GM12878 (cell line): ENCODE results near the gene TNNT3. TPM values are rescaled to one million over a fixed set of nuclear protein-coding genes. Genes with fewer than 3 reads are reported as not detected.
A peak's percentile ranks its signal among the peaks of the same experiment; 100 is the strongest.

ENCODE experiments used
- BACH1 ChIP-seq: fragments of 450-650 bp; IDR thresholded peaks from 2 replicates; pipeline ENCODE4 v1.6.1; 2017; ENCODE audit warnings: mild to moderate bottlenecking, borderline replicate concordance
- BRCA1 ChIP-seq: IDR thresholded peaks from 2 replicates; pipeline ENCODE4 v1.6.1; 2011; ENCODE audit warnings: low read depth, low read length, improper control_type of control experiment
- CBFB ChIP-seq: IDR thresholded peaks from 2 replicates; pipeline ENCODE4 v1.6.1; 2016; ENCODE audit warnings: antibody characterized with exemption, low read depth
- CHD2 ChIP-seq: IDR thresholded peaks from 2 replicates; pipeline ENCODE4 v1.6.1; 2011; ENCODE audit warnings: low read depth, low read length, improper control_type of control experiment, borderline replicate concordance
- EGR1 ChIP-seq, 2 experiments: IDR thresholded peaks; 1 replicate in 1 of 2; 2 replicates in 1 of 2; pipeline ENCODE4 v1.6.1; 2011 to 2012; ENCODE audit warnings: low read depth in 2 of 2, low read length in 2 of 2, borderline replicate concordance in 1 of 2, mild to moderate bottlenecking in 1 of 2, moderate library complexity in 1 of 2
- IRF4 ChIP-seq: IDR thresholded peaks from 2 replicates; pipeline ENCODE4 v1.6.1; 2011; ENCODE audit warnings: low read depth, low read length
- MEF2A ChIP-seq: IDR thresholded peaks from 2 replicates; pipeline ENCODE4 v1.6.1; 2011; ENCODE audit warnings: low read depth, mild to moderate bottlenecking, low read length, moderate library complexity; ENCODE audit not compliant: insufficient read depth
- MLLT1 ChIP-seq: fragments of 450-650 bp; IDR thresholded peaks from 2 replicates; pipeline ENCODE4 v1.6.1; 2016; ENCODE audit warnings: mild to moderate bottlenecking
- MTA2 ChIP-seq: fragments of 450-650 bp; IDR thresholded peaks from 2 replicates; pipeline ENCODE4 v1.6.1; 2016; ENCODE audit warnings: low read depth, mild to moderate bottlenecking, moderate library complexity
- MYC ChIP-seq: IDR thresholded peaks from 2 replicates; pipeline ENCODE4 v1.6.1; 2011; ENCODE audit warnings: mild to moderate bottlenecking, low read length, moderate library complexity, inconsistent platforms; ENCODE audit not compliant: insufficient read depth, insufficient replicate concordance, insufficient read length, severe bottlenecking
- PBX3 ChIP-seq: IDR thresholded peaks from 2 replicates; pipeline ENCODE4 v1.6.1; 2011; ENCODE audit warnings: mild to moderate bottlenecking, low read depth, low read length, moderate library complexity; ENCODE audit not compliant: insufficient replicate concordance
- RAD51 ChIP-seq: fragments of 450-650 bp; IDR thresholded peaks from 2 replicates; pipeline ENCODE4 v1.6.1; 2016; ENCODE audit warnings: moderate library complexity, mild to moderate bottlenecking, inconsistent platforms
- RCOR1 ChIP-seq: conservative IDR thresholded peaks from 2 replicates; pipeline ENCODE4 v1.6.1; 2012; ENCODE audit warnings: low read depth, low read length, improper control_type of control experiment
- SUPT20H ChIP-seq: IDR thresholded peaks from 2 replicates; pipeline ENCODE4 v1.6.1; 2011; ENCODE audit warnings: low read depth, mild to moderate bottlenecking, low read length, moderate library complexity, borderline replicate concordance; ENCODE audit not compliant: control insufficient read depth
- SUZ12 ChIP-seq: fragments of 200-600 bp; sonication (generic); IDR thresholded peaks from one replicate; pipeline ENCODE4 v1.6.1; 2018; ENCODE audit warnings: antibody characterized with exemption, mild to moderate bottlenecking; ENCODE audit not compliant: unreplicated experiment
- TARDBP ChIP-seq: IDR thresholded peaks from 2 replicates; pipeline ENCODE4 v1.6.1; 2016; ENCODE audit warnings: borderline replicate concordance
- ZNF24 ChIP-seq: fragments of 450-650 bp; IDR thresholded peaks from 2 replicates; pipeline ENCODE4 v1.6.1; 2017; ENCODE audit warnings: antibody characterized with exemption, mild to moderate bottlenecking
- polyA plus RNA-seq, 11 experiments: library from polyadenylated mRNA; depleted of rRNA in 4 of 11; unstranded in 6 of 11; stranded (reverse) in 5 of 11; fragments of >200 nt; fragmentation: Nextera tagmentation in 4 of 11; fragmentation: Illumina TruSeq in 1 of 11; extraction: Ambion mirVana in 4 of 11; extraction: Trizol in 1 of 11; gene quantifications; 1 replicate in 1 of 11; 2 replicates in 10 of 11; pipeline versions ENCODE4 v1.2.1 to v1.2.3, GENCODE V29; 2011 to 2016; ENCODE audit warnings: inconsistent platforms in 2 of 11, missing spikeins in 2 of 11, low read depth in 1 of 11
- total RNA-seq, 4 experiments: library from RNA; depleted of rRNA in 3 of 4; stranded (reverse); fragments of >200 nt in 3 of 4; fragmentation: Illumina TruSeq in 1 of 4; extraction: Trizol in 1 of 4; gene quantifications; 2 replicates each; pipeline versions ENCODE4 v1.2.1 to v1.2.3, GENCODE V29; 2013 to 2021
- TF ChIP-seq, protein P1 (sequence below): IDR thresholded peaks from 2 replicates; pipeline ENCODE4 v1.6.1; 2012; ENCODE audit warnings: low read length, inconsistent platforms
- TF ChIP-seq, protein P2 (sequence below): fragments of 450-650 bp; IDR thresholded peaks from 2 replicates; pipeline ENCODE4 v1.6.1; 2017; ENCODE audit warnings: low read depth, mild to moderate bottlenecking, moderate library complexity
- TF ChIP-seq, protein P3 (sequence below): IDR thresholded peaks from 2 replicates; pipeline ENCODE4 v1.6.1; 2011; ENCODE audit warnings: borderline replicate concordance, low read depth, mild to moderate bottlenecking, moderate library complexity, mixed read lengths, low read length; ENCODE audit not compliant: insufficient read depth; ENCODE audit errors: extremely low read length
- TF ChIP-seq, protein P4 (sequence below): fragments of 450-650 bp; IDR thresholded peaks from 2 replicates; pipeline ENCODE4 v1.6.1; 2017; ENCODE audit warnings: borderline replicate concordance

TNNT3 gene
- total and polyA plus RNA-seq, 10 of the 15 experiments (the other 5 are each of a cell fraction or from before 2014, with no cell fraction given): 0.40 to 0.50 TPM; not detected in 8

- TF ChIP-seq, protein P1, sequence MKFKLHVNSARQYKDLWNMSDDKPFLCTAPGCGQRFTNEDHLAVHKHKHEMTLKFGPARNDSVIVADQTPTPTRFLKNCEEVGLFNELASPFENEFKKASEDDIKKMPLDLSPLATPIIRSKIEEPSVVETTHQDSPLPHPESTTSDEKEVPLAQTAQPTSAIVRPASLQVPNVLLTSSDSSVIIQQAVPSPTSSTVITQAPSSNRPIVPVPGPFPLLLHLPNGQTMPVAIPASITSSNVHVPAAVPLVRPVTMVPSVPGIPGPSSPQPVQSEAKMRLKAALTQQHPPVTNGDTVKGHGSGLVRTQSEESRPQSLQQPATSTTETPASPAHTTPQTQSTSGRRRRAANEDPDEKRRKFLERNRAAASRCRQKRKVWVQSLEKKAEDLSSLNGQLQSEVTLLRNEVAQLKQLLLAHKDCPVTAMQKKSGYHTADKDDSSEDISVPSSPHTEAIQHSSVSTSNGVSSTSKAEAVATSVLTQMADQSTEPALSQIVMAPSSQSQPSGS: peak; percentile 65
- TF ChIP-seq MYC: no peak
- TF ChIP-seq SUZ12: no peak
- TF ChIP-seq BRCA1: no peak
- TF ChIP-seq, protein P2, sequence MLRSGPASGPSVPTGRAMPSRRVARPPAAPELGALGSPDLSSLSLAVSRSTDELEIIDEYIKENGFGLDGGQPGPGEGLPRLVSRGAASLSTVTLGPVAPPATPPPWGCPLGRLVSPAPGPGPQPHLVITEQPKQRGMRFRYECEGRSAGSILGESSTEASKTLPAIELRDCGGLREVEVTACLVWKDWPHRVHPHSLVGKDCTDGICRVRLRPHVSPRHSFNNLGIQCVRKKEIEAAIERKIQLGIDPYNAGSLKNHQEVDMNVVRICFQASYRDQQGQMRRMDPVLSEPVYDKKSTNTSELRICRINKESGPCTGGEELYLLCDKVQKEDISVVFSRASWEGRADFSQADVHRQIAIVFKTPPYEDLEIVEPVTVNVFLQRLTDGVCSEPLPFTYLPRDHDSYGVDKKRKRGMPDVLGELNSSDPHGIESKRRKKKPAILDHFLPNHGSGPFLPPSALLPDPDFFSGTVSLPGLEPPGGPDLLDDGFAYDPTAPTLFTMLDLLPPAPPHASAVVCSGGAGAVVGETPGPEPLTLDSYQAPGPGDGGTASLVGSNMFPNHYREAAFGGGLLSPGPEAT: 0 out of 2 replicates have a peak, but pooled peaks have one; percentile 28
- peak; percentile 85 for TF ChIP-seq TARDBP
- TF ChIP-seq ZNF24: no peak
- TF ChIP-seq MEF2A: no peak
- TF ChIP-seq RAD51: no peak
- no peak for TF ChIP-seq SUPT20H
- no peak for TF ChIP-seq MTA2
- TF ChIP-seq, protein P3, sequence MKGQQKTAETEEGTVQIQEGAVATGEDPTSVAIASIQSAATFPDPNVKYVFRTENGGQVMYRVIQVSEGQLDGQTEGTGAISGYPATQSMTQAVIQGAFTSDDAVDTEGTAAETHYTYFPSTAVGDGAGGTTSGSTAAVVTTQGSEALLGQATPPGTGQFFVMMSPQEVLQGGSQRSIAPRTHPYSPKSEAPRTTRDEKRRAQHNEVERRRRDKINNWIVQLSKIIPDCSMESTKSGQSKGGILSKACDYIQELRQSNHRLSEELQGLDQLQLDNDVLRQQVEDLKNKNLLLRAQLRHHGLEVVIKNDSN: no peak
- no peak for TF ChIP-seq CBFB
- TF ChIP-seq RCOR1: no peak
- no peak for TF ChIP-seq EGR1 (IDR thresholded peaks at IDR 0.05; ENCODE audit: borderline replicate concordance in 1 of 2, low read depth in 2 of 2, low read length in 2 of 2)
- TF ChIP-seq CHD2: 0 out of 2 replicates have a peak, but pooled peaks have one; percentile 11
- TF ChIP-seq IRF4: 0 out of 2 replicates have a peak, but pooled peaks have one; percentile 47
- TF ChIP-seq BACH1: no peak
- TF ChIP-seq PBX3: peak; percentile 20
- TF ChIP-seq, protein P4, sequence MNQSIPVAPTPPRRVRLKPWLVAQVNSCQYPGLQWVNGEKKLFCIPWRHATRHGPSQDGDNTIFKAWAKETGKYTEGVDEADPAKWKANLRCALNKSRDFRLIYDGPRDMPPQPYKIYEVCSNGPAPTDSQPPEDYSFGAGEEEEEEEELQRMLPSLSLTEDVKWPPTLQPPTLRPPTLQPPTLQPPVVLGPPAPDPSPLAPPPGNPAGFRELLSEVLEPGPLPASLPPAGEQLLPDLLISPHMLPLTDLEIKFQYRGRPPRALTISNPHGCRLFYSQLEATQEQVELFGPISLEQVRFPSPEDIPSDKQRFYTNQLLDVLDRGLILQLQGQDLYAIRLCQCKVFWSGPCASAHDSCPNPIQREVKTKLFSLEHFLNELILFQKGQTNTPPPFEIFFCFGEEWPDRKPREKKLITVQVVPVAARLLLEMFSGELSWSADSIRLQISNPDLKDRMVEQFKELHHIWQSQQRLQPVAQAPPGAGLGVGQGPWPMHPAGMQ: no peak
- TF ChIP-seq MLLT1: no peak
Observed at GRCh38 chr11:1916132-1916985, 3.1 kb upstream of the TNNT3 start (continued).
